GM18867 (cell line): ENCODE results near the gene SVOPL.

ENCODE experiments used
- ATAC-seq: cut with Tn5 transposase; IDR thresholded peaks from one replicate; pipeline ENCODE4 v1.9.1; 2021; ENCODE audit warnings: mild to moderate bottlenecking, moderate library complexity; ENCODE audit not compliant: unreplicated experiment

Gene SVOPL

GRCh38 chr7:138610671-138611170, 90.4 kb downstream of the SVOPL start:
- no peak for ATAC-seq

GRCh38 chr7:138608275-138608674, 92.9 kb downstream of the SVOPL start:
- peak; percentile 75 for ATAC-seq

DNA sequence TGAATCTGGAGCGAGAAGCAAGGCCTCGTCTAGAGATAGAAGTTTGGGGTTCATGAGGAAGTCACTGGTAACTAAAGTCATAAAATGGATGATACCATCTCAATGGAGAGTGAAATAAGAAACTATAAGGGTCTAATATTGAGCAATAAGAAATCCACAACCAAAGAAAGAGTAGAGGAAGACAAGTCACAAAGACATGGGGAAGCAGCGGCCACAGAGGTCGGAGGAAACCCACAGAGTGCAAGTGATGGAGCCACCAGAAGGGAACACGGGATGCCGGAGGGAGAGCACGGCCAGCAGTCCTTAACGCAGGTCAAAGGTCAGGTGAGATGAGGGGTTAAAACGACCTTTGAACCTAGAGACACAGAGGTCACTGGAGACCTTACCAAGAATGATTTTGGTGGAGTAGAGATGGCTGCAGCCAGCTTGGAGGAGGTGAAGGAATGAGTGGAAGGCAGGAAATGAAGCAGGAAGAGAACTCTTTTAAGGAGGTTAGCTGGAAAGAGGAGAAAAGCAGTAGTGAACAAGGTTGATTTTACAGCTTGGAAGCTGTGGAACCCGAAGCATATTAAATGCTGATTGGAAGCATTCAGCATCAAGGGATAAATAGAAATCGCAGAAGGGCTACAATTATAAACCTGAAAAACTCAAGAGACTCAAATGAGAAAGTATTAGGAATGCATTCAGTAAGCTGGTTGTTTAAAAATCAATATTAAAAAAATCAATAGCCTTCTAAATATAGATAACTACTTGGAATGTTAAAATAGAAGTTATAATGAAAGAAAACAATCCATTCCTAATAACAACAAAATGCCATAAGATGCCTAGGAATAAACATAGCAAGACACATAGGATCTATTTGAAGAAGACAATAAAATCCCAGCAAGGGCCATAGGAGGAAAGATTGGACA, 93.7 kb downstream of the SVOPL start:
- ATAC-seq: no peak

DNA sequence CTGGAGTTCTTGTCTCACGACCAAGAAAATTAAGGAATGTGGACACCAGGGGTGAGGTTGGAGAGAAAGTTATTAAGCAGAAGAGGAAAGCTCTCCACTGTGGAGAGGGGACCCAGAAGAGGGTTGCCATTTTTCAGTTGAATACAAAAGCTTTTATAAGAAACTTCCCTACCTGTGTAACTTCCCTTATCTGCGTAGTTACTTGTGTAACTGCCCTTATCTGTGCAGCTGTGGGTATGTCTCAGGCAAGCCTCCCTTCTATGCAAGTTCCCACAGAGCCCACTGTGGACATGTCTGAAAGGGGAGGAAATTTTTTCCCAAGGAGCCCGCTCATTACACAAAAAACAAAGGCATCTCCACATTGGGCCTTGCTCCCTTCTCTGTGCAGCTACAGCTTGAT, 94.9 kb downstream of the SVOPL start:
- ATAC-seq: no peak

- ATAC-seq: no peak
These were observed 97.4 kb downstream of the SVOPL start for GRCh38 chr7:138603549-138604318.

- no peak for ATAC-seq
These were observed 98.7 kb downstream of the SVOPL start for GRCh38 chr7:138602451-138602850.

- ATAC-seq: no peak
These were observed 105.7 kb downstream of the SVOPL start for GRCh38 chr7:138595454-138595853.

DNA sequence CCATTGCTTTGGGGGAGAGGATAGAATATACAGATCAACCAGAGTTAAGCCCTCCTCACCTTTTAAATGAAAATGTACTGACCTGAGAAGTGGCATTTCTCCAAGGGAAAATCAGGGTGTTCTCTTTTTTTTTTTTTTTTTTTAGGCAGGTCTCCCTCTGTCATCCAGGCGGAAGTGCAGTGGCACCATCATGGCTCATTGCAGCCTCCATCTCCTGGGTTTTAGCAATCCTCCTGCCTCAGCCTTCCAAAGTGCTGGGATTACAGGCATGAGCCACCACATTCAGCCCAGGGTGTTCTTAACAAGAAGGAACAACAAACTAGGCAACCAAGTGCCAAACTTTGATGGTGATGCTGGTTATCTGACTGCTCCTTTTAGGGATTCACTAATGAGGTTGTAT, 111.0 kb downstream of the SVOPL start:
- ATAC-seq: no peak

DNA sequence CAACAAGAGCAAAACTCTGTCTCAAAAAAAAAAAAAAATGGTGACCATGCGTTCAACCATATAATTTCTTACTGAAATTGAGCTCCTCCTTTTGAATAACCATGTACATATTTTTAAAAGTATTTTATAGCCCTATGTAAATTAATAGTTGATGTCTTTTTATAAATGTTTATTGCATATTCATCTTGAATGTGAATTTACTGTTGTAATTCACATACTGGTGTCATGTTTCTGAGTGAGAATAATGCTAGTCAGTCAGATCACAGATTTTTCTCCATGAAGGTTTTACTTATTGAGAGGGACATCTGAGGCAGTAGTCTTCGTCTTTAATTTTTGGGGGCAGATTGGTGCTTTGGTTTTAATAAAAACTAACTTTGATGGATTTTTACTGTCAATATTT, 112.2 kb downstream of the SVOPL start:
- ATAC-seq: no peak

- ATAC-seq: no peak
These were observed 113.7 kb downstream of the SVOPL start for GRCh38 chr7:138587485-138587884.

GRCh38 chr7:138585283-138585993, 115.7 kb downstream of the SVOPL start:
- ATAC-seq: no peak

GRCh38 chr7:138584696-138585095, 116.5 kb downstream of the SVOPL start:
- no peak for ATAC-seq

DNA sequence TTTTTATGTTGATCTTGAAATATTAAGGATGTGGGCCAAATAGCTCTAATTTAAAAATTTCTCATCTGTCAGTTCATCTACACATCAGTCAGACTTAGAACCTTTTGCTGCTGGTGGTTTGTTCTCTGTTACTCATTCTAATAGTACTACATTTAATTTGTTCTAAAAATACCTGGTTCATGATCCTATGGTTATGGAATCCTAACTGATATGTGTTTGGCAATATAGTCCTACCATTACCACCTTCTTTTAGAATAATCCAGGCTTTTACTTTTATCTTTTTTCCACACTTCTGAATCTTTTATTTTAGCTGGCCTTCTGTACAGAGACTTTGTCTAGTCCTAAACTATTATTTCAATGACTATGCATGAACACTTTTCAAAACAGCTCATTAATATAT, 116.9 kb downstream of the SVOPL start:
- no peak for ATAC-seq

GRCh38 chr7:138581065-138581464, 120.1 kb downstream of the SVOPL start:
- ATAC-seq: no peak

- ATAC-seq: no peak
These were observed 121.5 kb downstream of the SVOPL start for GRCh38 chr7:138579671-138580070.

GRCh38 chr7:138579136-138579535, 122.0 kb downstream of the SVOPL start:
- no peak for ATAC-seq

DNA sequence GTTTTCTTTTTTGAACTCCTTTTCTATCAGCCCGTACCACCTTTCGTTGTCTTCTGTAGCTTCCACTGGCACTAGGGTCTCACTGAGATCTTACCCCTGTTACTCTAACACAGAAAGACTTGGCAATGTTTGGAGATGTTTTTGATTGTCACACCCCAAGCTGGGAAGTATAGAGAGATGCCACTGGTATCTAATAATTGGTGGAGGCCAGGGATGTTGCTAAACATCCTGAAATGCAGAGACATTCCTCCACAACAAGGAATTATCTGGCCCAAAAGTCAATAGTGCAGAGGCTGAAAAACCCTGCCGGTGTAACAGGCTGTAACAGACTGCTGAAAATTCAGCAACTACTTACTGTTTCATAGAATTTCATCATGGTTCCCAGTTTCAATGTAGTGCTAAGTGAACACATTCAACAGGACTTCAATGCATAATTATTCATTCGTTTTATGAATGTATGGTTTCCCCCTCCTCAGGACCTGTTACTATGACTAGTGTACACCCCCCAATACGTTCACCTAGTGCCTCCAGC, 125.2 kb downstream of the SVOPL start:
- no peak for ATAC-seq

GRCh38 chr7:138573741-138574140, 127.4 kb downstream of the SVOPL start:
- no peak for ATAC-seq

DNA sequence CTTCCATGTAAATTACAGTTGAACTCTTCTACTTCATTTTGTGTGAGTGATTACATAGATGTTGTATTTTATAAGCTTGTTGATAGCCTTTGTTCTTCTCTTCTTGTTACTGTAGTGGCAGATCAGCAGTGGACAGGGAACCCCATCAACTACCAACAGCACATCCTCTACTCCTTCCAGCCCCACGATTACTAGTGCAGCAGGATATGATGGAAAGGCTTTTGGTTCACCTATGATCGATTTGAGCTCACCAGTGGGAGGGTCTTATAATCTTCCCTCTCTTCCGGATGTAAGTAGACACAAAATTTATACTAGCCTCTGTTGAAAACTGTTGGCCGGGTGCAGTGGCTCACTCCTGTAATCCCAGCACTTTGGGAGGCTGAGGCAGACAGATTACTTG, 130.4 kb downstream of the SVOPL start:
- no peak for ATAC-seq

- no peak for ATAC-seq
These were observed 131.7 kb downstream of the SVOPL start for GRCh38 chr7:138569418-138569817.

DNA sequence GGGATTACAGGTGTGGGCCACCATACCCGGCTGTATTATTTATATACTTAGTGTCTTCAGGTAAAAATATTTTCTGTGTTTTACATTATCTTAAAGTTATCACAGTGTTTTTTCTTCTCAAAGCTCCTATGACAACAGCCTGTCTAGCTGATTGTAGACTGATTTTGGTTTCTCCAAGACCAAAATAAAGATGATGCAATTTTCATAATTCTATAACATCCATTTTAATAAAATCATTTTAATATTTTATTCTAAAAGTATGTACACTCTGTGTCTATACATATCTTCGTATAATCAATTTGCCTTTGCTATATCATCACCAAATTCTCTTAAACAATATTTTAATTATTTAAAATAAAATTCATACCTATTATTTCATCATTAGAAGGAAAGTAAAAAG, 132.5 kb downstream of the SVOPL start:
- no peak for ATAC-seq
